ENCODE data around the gene HBG2.

GRCh38 chr11:5288108-5288905 is 33.7 kb upstream of the HBG2 start:
- TF ChIP-seq EZH2phosphoT487 (IDR thresholded peaks at IDR 0.05; ENCODE audit: insufficient read depth, low read depth): no peak
- TF ChIP-seq EZH2 (IDR thresholded peaks at IDR 0.05; ENCODE audit: insufficient read depth, poor library complexity, severe bottlenecking): no peak

Data from GM23248 (cell line).